Tibial nerve (tissue), 4 donors: ENCODE data around the gene SULT1C3. TPM values are rescaled to one million over a fixed set of nuclear protein-coding genes. Genes with fewer than 3 reads are reported as not detected.

Source experiments
- DNase-seq, 2 donors: peaks; one replicate each; pipeline ENCODE4 v3.0.0-alpha.2; 2019; ENCODE audit warnings: low spot score in 2 of 2
- H3K27ac ChIP-seq, 4 donors: fragments of 200-600 bp; sonication (generic) in 3 of 4; one replicate each; pipeline ENCODE4 v1.5.1; 2017 to 2019; ENCODE audit warnings: mild to moderate bottlenecking in 1 of 4
- H3K27me3 ChIP-seq, 2 donors: fragments of 200-600 bp; sonication (generic) in 1 of 2; one replicate each; pipeline versions ENCODE4 v1.5.1 to v1.6.0; 2017 to 2019
- H3K36me3 ChIP-seq, 3 donors: fragments of 200-600 bp; sonication (generic); one replicate each; pipeline ENCODE4 v1.5.1; 2018 to 2019
- H3K4me1 ChIP-seq, 4 donors: fragments of 200-600 bp; sonication (generic) in 3 of 4; one replicate each; pipeline ENCODE4 v1.5.1; 2017 to 2019
- H3K4me3 ChIP-seq, 4 donors: fragments of 200-600 bp; sonication (generic) in 3 of 4; one replicate each; pipeline ENCODE4 v1.5.1; 2017 to 2019; ENCODE audit warnings: mild to moderate bottlenecking in 1 of 4, moderate library complexity in 1 of 4
- H3K9me3 ChIP-seq, 4 donors: fragments of 200-600 bp; sonication (generic) in 3 of 4; one replicate each; pipeline ENCODE4 v1.5.1; 2017 to 2019
- CTCF ChIP-seq, 5 experiments: fragments of 200-600 bp in 3 of 5; fragments of 450-650 bp in 2 of 5; sonication (generic) in 3 of 5; IDR thresholded peaks; one replicate each; pipeline ENCODE4 v1.5.1; 2016 to 2019; ENCODE audit warnings: antibody characterized with exemption in 5 of 5, mild to moderate bottlenecking in 3 of 5, moderate library complexity in 2 of 5
- EP300 ChIP-seq, 2 donors: sonication (generic); formaldehyde crosslinking; IDR thresholded peaks; one replicate each; pipeline ENCODE4 v1.6.1; 2017; ENCODE audit warnings: antibody characterized with exemption in 2 of 2, mild to moderate bottlenecking in 1 of 2
- POLR2A ChIP-seq, 2 donors: fragments of 450-650 bp; IDR thresholded peaks; one replicate each; pipeline ENCODE4 v1.6.1; 2017; ENCODE audit warnings: antibody characterized with exemption in 2 of 2, mild to moderate bottlenecking in 2 of 2, moderate library complexity in 2 of 2
- WGBS, 2 donors: methylation state at CpG; one replicate each; pipeline ENCODE4 v1.1.5; 2018; 5-methylcytosine and 5-hydroxymethylcytosine counted together
- total RNA-seq, 4 donors: library from RNA; depleted of rRNA; stranded (reverse); fragments of >200 nt; gene quantifications; one replicate each; pipeline ENCODE4 v1.1.0, GENCODE V29; 2016

The SULT1C3 gene
- total RNA-seq: not detected

- 72 to 85% methylated on average over 2 of the region's 2 CpGs for WGBS, 2 donors
- H3K36me3 ChIP-seq: no peaks in the 10 kb centered on the region
Measured at GRCh38 chr2:108239786-108240185, at the start of gene SULT1C3. TSS of gene SULT1C3 (plus strand) at chr2:108239968. CDS start at chr2:108247195, 7,227 bp downstream.

GRCh38 chr2:108193251-108193650 is 46.5 kb upstream of the SULT1C3 start:
- H3K4me1 ChIP-seq: no peaks in the 10 kb centered on the region
- 41 to 45% methylated on average over 3 of the region's 3 CpGs for WGBS, 2 donors
- H3K27ac ChIP-seq: no peak overlapping the region
- H3K27me3 ChIP-seq: no peaks in the 10 kb centered on the region
- H3K4me3 ChIP-seq: no peak overlapping the region
- DNase-seq: no peak
- no peaks in the 10 kb centered on the region for H3K36me3 ChIP-seq
- TF ChIP-seq EP300 (IDR thresholded peaks at IDR 0.05): no peak
- no peaks in the 10 kb centered on the region for H3K9me3 ChIP-seq

More at GRCh38 chr2:108239786-108240185, at the start of gene SULT1C3:
- no peak for DNase-seq
- Histone ChIP-seq H3K4me3 (no peak within 1 kb of the TSS), H3K27ac (no peak within 1 kb of the TSS), H3K27me3 (no peaks in the 10 kb centered on the region), H3K9me3 (peaks cover 0 to 26% (median 5%) of the 10 kb centered on the region in 4 donors), H3K4me1 (no peaks in the 10 kb centered on the region)
- no peak for TF ChIP-seq CTCF (IDR thresholded peaks at IDR 0.05)

- Histone ChIP-seq H3K27me3 (no peaks in the 10 kb centered on the region), H3K4me3 (no peak overlapping the region), H3K27ac (no peak overlapping the region), H3K9me3 (peaks cover 0 to 5% (median 0%) of the 10 kb centered on the region in 4 donors), H3K36me3 (no peaks in the 10 kb centered on the region), H3K4me1 (no peaks in the 10 kb centered on the region)
- DNase-seq: no peak
- TF ChIP-seq EP300 (IDR thresholded peaks at IDR 0.05) (no peak), CTCF (IDR thresholded peaks at IDR 0.05) (peak in 4 of 5 experiments; percentile 21 to 44 (median 28))
- 60 to 67% methylated on average over 7 of the region's 7 CpGs for WGBS, 2 donors
Measured at GRCh38 chr2:108194409-108195132, 45.2 kb upstream of the SULT1C3 start.

GRCh38 chr2:108195133-108195439 is 44.7 kb upstream of the SULT1C3 start:
- no peak overlapping the region for H3K27ac ChIP-seq
- DNase-seq: no peak
- TF ChIP-seq EP300 (IDR thresholded peaks at IDR 0.05) (no peak), CTCF (IDR thresholded peaks at IDR 0.05) (no peak), POLR2A (IDR thresholded peaks at IDR 0.05) (no peak)
- H3K36me3 ChIP-seq: no peaks in the 10 kb centered on the region
- H3K9me3 ChIP-seq: peaks cover 0 to 5% (median under 1%) of the 10 kb centered on the region in 4 donors
- no peaks in the 10 kb centered on the region for H3K27me3 ChIP-seq
- H3K4me3 ChIP-seq: no peak overlapping the region
- no peaks in the 10 kb centered on the region for H3K4me1 ChIP-seq

- DNase-seq: no peak
- Histone ChIP-seq H3K4me3 (no peak overlapping the region), H3K36me3 (no peaks in the 10 kb centered on the region), H3K27ac (no peak overlapping the region), H3K27me3 (no peaks in the 10 kb centered on the region), H3K4me1 (no peaks in the 10 kb centered on the region), H3K9me3 (peaks cover 0 to 25% (median 1%) of the 10 kb centered on the region in 4 donors)
- no peak for TF ChIP-seq POLR2A (IDR thresholded peaks at IDR 0.05)
- no peak for TF ChIP-seq EP300 (IDR thresholded peaks at IDR 0.05)
- no peak for TF ChIP-seq CTCF (IDR thresholded peaks at IDR 0.05)
Measured at GRCh38 chr2:108199726-108200125, 40.0 kb upstream of the SULT1C3 start.

- Histone ChIP-seq H3K4me3 (no peak overlapping the region), H3K27ac (no peak overlapping the region), H3K27me3 (no peaks in the 10 kb centered on the region), H3K9me3 (peaks cover 0 to 25% (median 1%) of the 10 kb centered on the region in 4 donors), H3K4me1 (no peaks in the 10 kb centered on the region), H3K36me3 (no peaks in the 10 kb centered on the region)
- 84 to 89% methylated on average over 7 of the region's 7 CpGs for WGBS, 2 donors
- TF ChIP-seq CTCF (IDR thresholded peaks at IDR 0.05) (no peak), EP300 (IDR thresholded peaks at IDR 0.05) (no peak), POLR2A (IDR thresholded peaks at IDR 0.05) (no peak)
- DNase-seq: no peak
Measured at GRCh38 chr2:108200569-108200968, 39.2 kb upstream of the SULT1C3 start.
